Peyer's patch (tissue), 4 donors: ENCODE measurements around the gene ZNF554.

Experiments used
- POLR2A ChIP-seq, 2 donors: fragments of 450-650 bp; IDR thresholded peaks; one replicate each; pipeline ENCODE4 v1.5.1; 2017; ENCODE audit warnings: antibody characterized with exemption in 2 of 2, mild to moderate bottlenecking in 2 of 2, moderate library complexity in 2 of 2
- TF ChIP-seq, protein P1 (sequence below), 6 experiments: fragments of 450-650 bp in 4 of 6; fragments of 200-600 bp in 2 of 6; sonication (generic) in 1 of 6; IDR thresholded peaks; one replicate each; pipeline ENCODE4 v1.5.1; 2017 to 2019; ENCODE audit warnings: antibody characterized with exemption in 6 of 6, mild to moderate bottlenecking in 3 of 6, moderate library complexity in 1 of 6

DNA sequence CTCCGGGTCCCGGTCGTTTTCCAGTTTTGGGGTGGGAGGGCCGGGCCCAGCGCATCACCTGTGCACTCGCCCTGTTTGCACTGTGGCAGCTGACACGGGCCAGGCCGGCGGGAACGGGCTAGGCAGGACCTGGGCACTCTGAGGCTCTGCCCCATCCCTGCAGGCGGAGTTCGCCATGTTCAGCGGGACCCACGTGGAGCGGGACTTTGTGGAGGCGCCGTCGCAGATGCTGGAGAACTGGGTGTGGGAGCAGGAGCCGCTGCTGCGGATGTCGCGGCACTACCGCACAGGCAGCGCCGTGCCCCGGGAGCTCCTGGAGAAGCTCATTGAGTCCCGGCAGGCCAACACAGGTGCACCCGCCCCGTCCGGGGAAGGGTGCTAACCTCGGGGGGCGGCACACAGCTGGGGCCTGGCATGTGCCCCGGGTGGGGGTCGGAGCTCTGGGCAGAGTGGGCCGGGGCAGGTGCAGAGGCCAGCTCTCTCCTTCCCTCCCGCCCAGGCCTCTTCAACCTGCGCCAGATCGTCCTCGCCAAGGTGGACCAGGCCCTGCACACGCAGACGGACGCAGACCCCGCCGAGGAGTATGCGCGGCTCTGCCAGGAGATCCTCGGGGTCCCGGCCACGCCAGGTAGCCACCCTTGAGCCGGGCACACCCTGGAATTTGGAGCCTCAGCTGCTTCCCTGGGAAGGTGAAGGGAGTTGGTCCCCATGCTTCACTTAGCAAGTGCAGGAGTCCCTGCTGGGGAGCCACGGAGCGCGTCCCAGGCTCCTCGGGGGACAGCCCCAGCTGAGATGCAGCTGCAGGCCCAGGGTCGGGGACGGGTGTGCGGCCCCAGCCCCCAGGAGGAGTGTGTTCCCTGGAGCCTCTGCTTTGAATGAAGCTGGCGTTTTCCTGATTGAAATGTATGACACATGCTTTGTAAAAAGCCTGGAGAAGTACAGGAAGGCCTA is 9.3 kb upstream of the ZNF554 start:
- TF ChIP-seq, protein P1, sequence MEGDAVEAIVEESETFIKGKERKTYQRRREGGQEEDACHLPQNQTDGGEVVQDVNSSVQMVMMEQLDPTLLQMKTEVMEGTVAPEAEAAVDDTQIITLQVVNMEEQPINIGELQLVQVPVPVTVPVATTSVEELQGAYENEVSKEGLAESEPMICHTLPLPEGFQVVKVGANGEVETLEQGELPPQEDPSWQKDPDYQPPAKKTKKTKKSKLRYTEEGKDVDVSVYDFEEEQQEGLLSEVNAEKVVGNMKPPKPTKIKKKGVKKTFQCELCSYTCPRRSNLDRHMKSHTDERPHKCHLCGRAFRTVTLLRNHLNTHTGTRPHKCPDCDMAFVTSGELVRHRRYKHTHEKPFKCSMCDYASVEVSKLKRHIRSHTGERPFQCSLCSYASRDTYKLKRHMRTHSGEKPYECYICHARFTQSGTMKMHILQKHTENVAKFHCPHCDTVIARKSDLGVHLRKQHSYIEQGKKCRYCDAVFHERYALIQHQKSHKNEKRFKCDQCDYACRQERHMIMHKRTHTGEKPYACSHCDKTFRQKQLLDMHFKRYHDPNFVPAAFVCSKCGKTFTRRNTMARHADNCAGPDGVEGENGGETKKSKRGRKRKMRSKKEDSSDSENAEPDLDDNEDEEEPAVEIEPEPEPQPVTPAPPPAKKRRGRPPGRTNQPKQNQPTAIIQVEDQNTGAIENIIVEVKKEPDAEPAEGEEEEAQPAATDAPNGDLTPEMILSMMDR (IDR thresholded peaks at IDR 0.05) = no peak
- TF ChIP-seq POLR2A (IDR thresholded peaks at IDR 0.05) = no peak
